Thyroid gland (tissue), 4 donors: ENCODE measurements around the gene TMEM143. TPM values are rescaled to one million over a fixed set of nuclear protein-coding genes. Genes with fewer than 3 reads are reported as not detected.
"Not testable (repeated sequence)": the region's sequence is repeated elsewhere in the genome, so short reads cannot be mapped to it uniquely, and the experiment has no call there.

Experiments used
- DNase-seq, 2 donors: peaks; one replicate each; pipeline ENCODE4 v3.0.0-alpha.2; 2019
- H3K27ac ChIP-seq, 3 donors: fragments of 200-600 bp; sonication (generic); 1 replicate in 2 of 3; 2 replicates in 1 of 3; pipeline ENCODE4 v1.5.1; 2016 to 2019; ENCODE audit warnings: mild to moderate bottlenecking in 1 of 3, moderate library complexity in 1 of 3
- H3K27me3 ChIP-seq: fragments of 200-600 bp; sonication (generic); one replicate; pipeline ENCODE4 v1.5.1; 2019
- H3K36me3 ChIP-seq, 2 donors: fragments of 200-600 bp; sonication (generic); one replicate each; pipeline ENCODE4 v1.5.1; 2016 to 2019
- H3K4me1 ChIP-seq, 2 donors: fragments of 200-600 bp; sonication (generic); one replicate each; pipeline ENCODE4 v1.5.1; 2017 to 2019
- H3K4me3 ChIP-seq, 3 donors: fragments of 200-600 bp; sonication (generic); replicated peaks in 1 of 3; 1 replicate in 2 of 3; 2 replicates in 1 of 3; pipeline ENCODE4 v1.5.1; 2016; ENCODE audit warnings: mild to moderate bottlenecking in 1 of 3
- H3K9me3 ChIP-seq: fragments of 200-600 bp; sonication (generic); one replicate; pipeline ENCODE4 v1.5.1; 2017
- POLR2A ChIP-seq, 2 donors: fragments of 450-650 bp; IDR thresholded peaks; one replicate each; pipeline ENCODE4 v1.6.1; 2017; ENCODE audit warnings: antibody characterized with exemption in 2 of 2, mild to moderate bottlenecking in 2 of 2, moderate library complexity in 1 of 2
- WGBS, 2 donors: methylation state at CpG; one replicate each; pipeline ENCODE4 v1.1.5; 2017; 5-methylcytosine and 5-hydroxymethylcytosine counted together
- intact Hi-C: fragments of 100-400 bp; cut with DNase I; formaldehyde crosslinking; loops from one replicate; pipeline ENCODE4 v1.15.1; 2023
- total RNA-seq, 4 donors: library from RNA; depleted of rRNA; stranded (reverse); fragments of >200 nt; gene quantifications; one replicate each; pipeline ENCODE4 v1.2.3, GENCODE V29; 2016
- TF ChIP-seq, protein P1 (sequence below), 6 experiments: fragments of 200-600 bp in 3 of 6; fragments of 450-650 bp in 3 of 6; sonication (generic) in 3 of 6; IDR thresholded peaks; one replicate each; pipeline ENCODE4 v1.5.1; 2016 to 2019; ENCODE audit warnings: antibody characterized with exemption in 6 of 6, mild to moderate bottlenecking in 2 of 6, inconsistent platforms in 1 of 6, moderate library complexity in 1 of 6

The TMEM143 gene
- total RNA-seq, 4 donors from 2014 or later = 6.3 to 12.6 (median 9.2) TPM

DNA sequence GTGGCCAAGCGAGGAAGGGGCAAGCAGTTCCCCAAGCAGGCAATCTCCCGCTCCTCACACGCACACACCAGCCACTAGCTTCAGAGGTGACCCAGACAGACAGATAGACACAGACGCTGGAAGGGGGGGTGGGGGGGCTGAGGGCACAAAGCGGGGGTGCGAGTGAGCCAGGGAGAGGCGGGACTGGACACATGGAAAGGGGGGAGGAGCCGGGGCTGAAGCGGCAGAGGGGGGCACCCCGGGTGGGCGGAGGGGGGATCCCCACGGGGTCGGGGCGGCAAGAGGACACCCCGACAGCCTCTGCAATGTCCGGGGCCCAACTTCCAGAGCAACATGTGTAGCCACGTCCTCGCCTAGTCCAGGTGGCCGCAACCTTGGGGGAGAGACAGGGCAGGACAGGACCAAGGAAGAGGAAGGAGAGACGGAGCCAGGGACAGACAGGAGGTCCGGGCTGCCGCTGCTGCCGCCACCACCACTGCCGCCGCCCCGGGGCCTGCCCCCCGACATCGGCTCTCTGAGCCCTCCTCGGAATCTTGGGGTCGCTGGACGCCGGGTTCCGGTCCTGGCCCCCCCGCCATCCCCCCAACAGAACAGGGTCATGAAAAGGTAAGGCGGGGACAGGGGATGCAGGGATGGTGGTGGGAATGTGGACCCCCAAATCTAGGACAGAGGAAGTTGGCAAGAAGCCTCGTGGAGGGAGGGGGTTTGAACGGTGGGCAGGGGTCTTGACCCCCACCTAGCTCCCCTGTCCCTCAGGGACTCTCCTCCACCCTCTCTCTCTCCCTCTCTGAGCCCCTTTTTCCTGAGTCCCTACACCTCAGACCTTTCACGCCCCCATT, 30.8 kb upstream of the TMEM143 start:
- intact Hi-C loops = loop anchor here (10.0 kb wide), 1 partner anchor 50 kb away; the partner anchor contains the start of gene GRWD1
- Histone ChIP-seq H3K27ac (no peak overlapping the region), H3K9me3 (no peaks in the 10 kb centered on the region), H3K27me3 (peaks cover 32% of the 10 kb centered on the region), H3K4me1 (peaks cover 9 to 22% of the 10 kb centered on the region in 2 donors), H3K4me3 (no peak overlapping the region), H3K36me3 (no peaks in the 10 kb centered on the region)
- TF ChIP-seq, protein P1, sequence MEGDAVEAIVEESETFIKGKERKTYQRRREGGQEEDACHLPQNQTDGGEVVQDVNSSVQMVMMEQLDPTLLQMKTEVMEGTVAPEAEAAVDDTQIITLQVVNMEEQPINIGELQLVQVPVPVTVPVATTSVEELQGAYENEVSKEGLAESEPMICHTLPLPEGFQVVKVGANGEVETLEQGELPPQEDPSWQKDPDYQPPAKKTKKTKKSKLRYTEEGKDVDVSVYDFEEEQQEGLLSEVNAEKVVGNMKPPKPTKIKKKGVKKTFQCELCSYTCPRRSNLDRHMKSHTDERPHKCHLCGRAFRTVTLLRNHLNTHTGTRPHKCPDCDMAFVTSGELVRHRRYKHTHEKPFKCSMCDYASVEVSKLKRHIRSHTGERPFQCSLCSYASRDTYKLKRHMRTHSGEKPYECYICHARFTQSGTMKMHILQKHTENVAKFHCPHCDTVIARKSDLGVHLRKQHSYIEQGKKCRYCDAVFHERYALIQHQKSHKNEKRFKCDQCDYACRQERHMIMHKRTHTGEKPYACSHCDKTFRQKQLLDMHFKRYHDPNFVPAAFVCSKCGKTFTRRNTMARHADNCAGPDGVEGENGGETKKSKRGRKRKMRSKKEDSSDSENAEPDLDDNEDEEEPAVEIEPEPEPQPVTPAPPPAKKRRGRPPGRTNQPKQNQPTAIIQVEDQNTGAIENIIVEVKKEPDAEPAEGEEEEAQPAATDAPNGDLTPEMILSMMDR (IDR thresholded peaks at IDR 0.05) = no peak
- no peak for TF ChIP-seq POLR2A (IDR thresholded peaks at IDR 0.05)
- WGBS, 2 donors = 4 to 6% methylated on average over 21 to 28 of the region's 38 CpGs
- DNase-seq = no peak

DNA sequence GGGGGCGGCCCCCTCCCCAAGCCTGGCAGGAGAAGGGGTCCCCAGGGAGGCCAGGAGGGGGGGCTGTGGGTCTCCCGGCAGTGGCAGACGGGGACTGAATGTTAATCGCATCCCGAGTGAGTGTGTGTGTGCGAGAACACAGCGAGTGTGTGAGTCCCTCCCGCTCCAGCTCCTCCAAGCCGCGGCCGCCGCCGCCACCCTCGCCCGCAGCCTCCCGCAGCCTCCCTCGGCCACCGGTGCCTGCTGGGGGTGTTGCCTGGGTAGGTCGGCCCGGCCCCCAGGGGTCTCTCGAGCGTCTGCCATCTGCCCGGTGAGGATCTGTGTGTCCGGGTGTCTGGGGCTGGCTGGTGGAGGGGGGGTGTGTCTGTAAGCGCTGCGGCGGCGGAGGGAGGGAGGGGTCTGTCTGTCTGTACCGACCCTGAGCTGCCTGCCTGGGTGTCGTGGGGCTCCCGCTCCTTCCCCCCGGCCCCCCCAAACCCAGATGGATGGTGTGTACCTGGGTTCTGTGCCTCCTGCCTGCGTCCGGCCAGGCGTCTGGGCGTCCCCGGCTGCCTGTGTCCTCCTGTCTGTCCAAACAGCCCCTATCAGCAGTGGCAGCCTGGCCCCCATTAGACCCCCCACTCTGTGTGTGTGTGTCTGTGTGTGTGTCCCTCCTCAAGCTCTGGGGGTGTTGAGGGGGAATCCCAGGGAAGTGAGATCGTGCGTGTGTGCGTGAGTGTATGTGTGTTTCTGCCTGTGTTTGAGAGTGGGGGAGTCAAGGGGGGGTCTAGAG, 30.0 kb upstream of the TMEM143 start, which contains the start of gene GRIN2D:
GRIN2D (plus strand) TSS at position 110 of the 772 bp plus-strand sequence. CDS start 4,725 bp downstream, outside the sequence.
- H3K36me3 ChIP-seq = peaks cover 0 to 6% of the 10 kb centered on the region in 2 donors
- no peaks in the 10 kb centered on the region for H3K9me3 ChIP-seq
- 3 to 5% methylated on average over 13 to 24 of the region's 40 CpGs for WGBS, 2 donors
- intact Hi-C loops = loop anchor here (10.0 kb wide), 1 partner anchor 51 kb away; the partner anchor contains the start of gene GRWD1
- peaks cover 9 to 22% of the 10 kb centered on the region in 2 donors for H3K4me1 ChIP-seq
- TF ChIP-seq, protein P1 (IDR thresholded peaks at IDR 0.05) = no peak
- TF ChIP-seq POLR2A (IDR thresholded peaks at IDR 0.05) = no peak
- no peak within 1 kb of the TSS for H3K4me3 ChIP-seq
- DNase-seq = no peak
- no peak within 1 kb of the TSS for H3K27ac ChIP-seq
- H3K27me3 ChIP-seq = peaks cover 32% of the 10 kb centered on the region

DNA sequence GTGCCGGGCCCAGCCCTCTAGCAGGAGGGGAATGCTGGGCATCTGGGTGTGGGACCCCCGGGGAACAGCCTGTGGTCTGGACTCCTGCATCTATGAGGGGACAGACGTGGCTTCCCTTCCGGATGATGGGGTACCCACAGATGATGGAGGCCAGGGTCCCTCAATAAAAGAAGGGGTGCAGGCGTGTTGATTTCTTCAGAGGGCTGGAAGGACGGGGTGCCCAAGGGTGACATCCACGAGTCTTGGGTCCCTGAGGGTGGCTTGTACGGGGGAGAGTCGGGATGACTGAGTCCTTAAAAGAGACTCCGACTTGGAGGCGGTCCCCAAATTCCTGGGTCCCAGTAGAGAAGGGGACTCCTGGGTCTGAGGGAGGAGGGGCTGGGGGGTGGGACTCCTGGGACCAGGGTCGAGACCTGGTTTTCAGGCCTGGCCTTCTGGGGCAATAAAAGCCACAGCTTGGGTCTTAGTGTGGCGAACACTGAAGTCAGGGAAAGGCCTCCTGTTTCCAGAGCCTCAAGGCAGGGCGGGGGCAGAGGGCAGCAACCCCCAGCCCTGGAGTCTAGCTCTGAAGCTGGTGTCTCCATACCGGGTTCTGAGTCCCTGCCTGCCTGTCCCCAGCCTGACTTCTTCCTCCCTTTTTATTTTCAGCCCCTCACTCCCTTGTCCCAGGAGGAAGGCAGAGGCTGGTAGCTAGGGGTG, 29.3 kb upstream of the TMEM143 start:
- 87 to 88% methylated on average over 15 of the region's 15 CpGs for WGBS, 2 donors
- H3K4me1 ChIP-seq = peaks cover 9 to 22% of the 10 kb centered on the region in 2 donors
- H3K27me3 ChIP-seq = peaks cover 32% of the 10 kb centered on the region
- intact Hi-C loops = loop anchor here (10.0 kb wide), 1 partner anchor 52 kb away; the partner anchor contains the start of gene GRWD1
- H3K9me3 ChIP-seq = no peaks in the 10 kb centered on the region
- DNase-seq = no peak
- no peak overlapping the region for H3K27ac ChIP-seq
- TF ChIP-seq, protein P1 (IDR thresholded peaks at IDR 0.05) = no peak
- TF ChIP-seq POLR2A (IDR thresholded peaks at IDR 0.05) = no peak
- peaks cover 6 to 12% of the 10 kb centered on the region in 2 donors for H3K36me3 ChIP-seq
- H3K4me3 ChIP-seq = no peak overlapping the region

DNA sequence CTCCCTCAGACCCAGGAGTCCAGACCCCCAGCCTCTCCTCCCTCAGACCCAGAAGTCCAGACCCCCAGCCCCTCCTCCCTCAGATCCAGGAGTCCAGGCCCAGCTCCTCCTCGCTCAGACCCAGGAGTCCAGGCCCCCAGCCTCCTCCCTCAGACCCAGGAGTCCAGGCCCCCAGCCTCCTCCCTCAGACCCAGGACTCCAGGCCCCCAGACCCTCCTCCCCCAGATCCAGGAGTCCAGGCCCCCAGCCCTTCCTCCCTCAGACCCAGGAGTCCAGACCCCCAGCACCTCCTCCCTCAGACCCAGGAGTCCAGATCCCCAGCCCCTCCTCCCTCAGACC, 28.2 kb upstream of the TMEM143 start:
- whole genome bisulfite sequencing, 2 donors = 50 to 80% methylated on average over 1 of the region's 1 CpG
- not testable (repeated sequence) for DNase-seq, H3K27ac ChIP-seq, H3K4me3 ChIP-seq, H3K9me3 ChIP-seq
- intact Hi-C loops = loop anchor here (10.0 kb wide), 1 partner anchor 53 kb away; the partner anchor contains the start of gene GRWD1
- Histone ChIP-seq H3K4me1 (peaks cover 9 to 22% of the 10 kb centered on the region in 2 donors), H3K27me3 (peaks cover 31% of the 10 kb centered on the region), H3K36me3 (peaks cover 17 to 21% of the 10 kb centered on the region in 2 donors)
